ENCODE results near the gene PPARG. TPM values are rescaled to one million over a fixed set of nuclear protein-coding genes. Genes with fewer than 3 reads are reported as not detected.
A peak's percentile ranks its signal among the peaks of the same experiment; 100 is the strongest.
"Not testable (repeated sequence)": the region's sequence is repeated elsewhere in the genome, so short reads cannot be mapped to it uniquely, and the experiment has no call there.

PPARG gene
- total and polyA plus RNA-seq, 5 donors from 2014 or later, result 0.16 to 0.64 (median 0.24) TPM; not detected in 2

DNA sequence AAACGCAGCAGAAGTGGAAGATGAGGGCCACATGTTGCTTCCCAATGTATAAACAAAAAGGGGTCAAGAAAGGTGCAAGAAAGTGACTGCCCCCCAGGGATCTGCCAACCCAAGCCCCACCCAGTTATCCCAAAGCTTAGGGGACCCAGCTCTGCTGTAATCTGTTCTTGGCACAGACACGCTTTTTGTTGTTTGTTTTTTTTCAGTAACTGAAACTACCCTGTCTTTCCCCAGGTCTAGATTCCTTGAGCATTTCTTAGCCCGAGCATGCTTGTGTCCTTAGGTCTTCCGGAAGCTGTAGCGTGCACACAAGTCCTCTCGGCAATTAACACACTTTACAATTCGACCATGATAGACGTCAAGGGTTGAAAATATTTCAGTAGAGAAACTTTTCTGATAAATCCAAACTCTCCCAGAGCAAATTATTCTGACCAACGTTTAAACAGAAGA lies 8.5 kb upstream of the PPARG start:
- H3K9me3 Mint-ChIP-seq, result peaks cover 0 to 9% (median 1%) of the 10 kb centered on the region in 7 donors
- H3K27me3 ChIP-seq (ENCODE audit: control insufficient read depth, insufficient read depth, low read length), result peaks cover 11% of the 10 kb centered on the region
- no peaks in the 10 kb centered on the region for H3K4me1 ChIP-seq (ENCODE audit: control insufficient read depth, insufficient read depth, low read length, poor library complexity, severe bottlenecking)
- H3K27ac ChIP-seq (ENCODE audit: insufficient read depth, low read length, poor library complexity, severe bottlenecking), result no peak overlapping the region
- no peaks in the 10 kb centered on the region for H3K36me3 ChIP-seq (ENCODE audit: control insufficient read depth, insufficient read depth, low read length)
- no peak for DNase-seq
- H3K36me3 Mint-ChIP-seq, result no peaks in the 10 kb centered on the region
- H3K27ac Mint-ChIP-seq, result no peak overlapping the region
- peaks cover 0 to under 1% (median 0%) of the 10 kb centered on the region in 4 donors for H3K4me1 Mint-ChIP-seq
- no peak overlapping the region for H3K4me3 Mint-ChIP-seq
- peaks cover 67% of the 10 kb centered on the region for H3K27me3 Mint-ChIP-seq
- H3K9me3 ChIP-seq (ENCODE audit: control insufficient read depth in 2 of 2, low read length in 2 of 2), result peaks cover 0 to 3% of the 10 kb centered on the region in 2 experiments
- no peak overlapping the region for H3K4me3 ChIP-seq (ENCODE audit: low read depth, low read length)
- ATAC-seq (ENCODE audit: low read depth in 2 of 2), result no peak

GRCh38 chr3:12284591-12284990 lies 4.3 kb upstream of the PPARG start:
- no peaks in the 10 kb centered on the region for H3K36me3 Mint-ChIP-seq
- peaks cover 0 to 3% of the 10 kb centered on the region in 2 experiments for H3K9me3 ChIP-seq (ENCODE audit: control insufficient read depth in 2 of 2, low read length in 2 of 2)
- no peaks in the 10 kb centered on the region for H3K36me3 ChIP-seq (ENCODE audit: control insufficient read depth, insufficient read depth, low read length)
- no peaks in the 10 kb centered on the region for H3K4me1 ChIP-seq (ENCODE audit: control insufficient read depth, insufficient read depth, low read length, poor library complexity, severe bottlenecking)
- H3K27ac ChIP-seq (ENCODE audit: insufficient read depth, low read length, poor library complexity, severe bottlenecking), result no peak overlapping the region
- H3K4me3 Mint-ChIP-seq, result peak overlapping the region in 1 of 4 donors; percentile 43
- peaks cover 26% of the 10 kb centered on the region for H3K27me3 ChIP-seq (ENCODE audit: control insufficient read depth, insufficient read depth, low read length)
- H3K27me3 Mint-ChIP-seq, result peaks cover 68% of the 10 kb centered on the region
- H3K4me1 Mint-ChIP-seq, result peaks cover 0 to 10% (median 2%) of the 10 kb centered on the region in 4 donors
- no peak for DNase-seq
- H3K9me3 Mint-ChIP-seq, result peaks cover 0 to 9% (median 2%) of the 10 kb centered on the region in 7 donors
- H3K4me3 ChIP-seq (ENCODE audit: low read depth, low read length), result no peak overlapping the region
- H3K27ac Mint-ChIP-seq, result no peak overlapping the region
- no peak for ATAC-seq (ENCODE audit: low read depth in 2 of 2)

DNA sequence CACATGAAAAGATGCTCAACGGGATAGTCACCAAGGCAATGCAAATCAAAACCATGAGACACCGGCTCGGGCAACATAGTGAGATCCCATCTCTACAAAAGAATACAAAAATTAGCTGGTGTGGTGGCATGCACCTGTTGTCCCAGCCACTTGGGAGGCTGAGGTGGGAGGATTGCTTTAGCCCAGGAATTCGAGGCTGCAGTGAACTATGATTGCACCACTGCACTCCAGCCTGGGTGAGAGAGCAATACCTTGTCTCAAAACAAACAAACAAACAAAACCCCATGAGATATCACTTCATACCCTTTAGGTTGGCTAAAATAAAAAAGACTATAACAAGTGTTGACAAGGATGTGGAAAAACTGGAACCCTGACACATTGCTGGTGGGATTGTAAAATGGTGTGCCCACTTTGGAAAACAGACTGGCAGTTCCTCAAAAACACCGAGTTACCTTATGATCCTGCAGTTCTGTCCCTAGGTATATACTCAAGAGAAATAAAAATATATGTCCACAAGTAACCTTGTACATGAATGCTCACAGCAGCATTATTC lies 3.8 kb upstream of the PPARG start:
- Mint-ChIP-seq H3K27ac (no peak overlapping the region), H3K4me3 (peak overlapping the region in 1 of 4 donors; percentile 43), H3K9me3 (peaks cover 0 to 9% (median 2%) of the 10 kb centered on the region in 7 donors), H3K4me1 (peaks cover 0 to 10% (median 2%) of the 10 kb centered on the region in 4 donors), H3K36me3 (no peaks in the 10 kb centered on the region), H3K27me3 (peaks cover 67% of the 10 kb centered on the region)
- ATAC-seq (ENCODE audit: low read depth in 2 of 2) (no peak), DNase-seq (no peak)
- H3K27me3 ChIP-seq (ENCODE audit: control insufficient read depth, insufficient read depth, low read length), result peaks cover 26% of the 10 kb centered on the region
- no peaks in the 10 kb centered on the region for H3K36me3 ChIP-seq (ENCODE audit: control insufficient read depth, insufficient read depth, low read length)
- H3K4me3 ChIP-seq (ENCODE audit: low read depth, low read length), result no peak overlapping the region
- peaks cover 0 to 3% of the 10 kb centered on the region in 2 experiments for H3K9me3 ChIP-seq (ENCODE audit: control insufficient read depth in 2 of 2, low read length in 2 of 2)
- no peak overlapping the region for H3K27ac ChIP-seq (ENCODE audit: insufficient read depth, low read length, poor library complexity, severe bottlenecking)
- H3K4me1 ChIP-seq (ENCODE audit: control insufficient read depth, insufficient read depth, low read length, poor library complexity, severe bottlenecking), result no peaks in the 10 kb centered on the region

DNA sequence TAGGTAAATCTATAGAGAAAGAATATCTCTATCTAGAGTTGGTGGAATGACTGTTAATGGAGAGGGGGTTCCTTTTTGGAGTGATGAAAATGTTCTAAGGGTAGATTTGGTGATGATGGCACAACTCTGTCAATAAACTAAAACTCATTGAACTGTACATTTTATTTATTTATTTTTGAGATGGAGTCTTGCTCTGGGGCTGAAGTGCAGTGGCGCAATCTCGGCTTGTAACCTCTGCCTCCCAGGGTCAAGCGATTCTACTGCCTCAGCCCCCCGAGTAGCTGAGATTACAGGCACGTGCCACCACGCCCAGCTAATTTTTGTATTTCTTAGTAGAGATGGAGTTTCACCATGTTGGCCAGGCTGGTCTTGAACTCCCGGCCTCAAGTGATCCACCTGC lies 3.1 kb upstream of the PPARG start:
- Mint-ChIP-seq H3K27me3 (peaks cover 60% of the 10 kb centered on the region), H3K4me3 (peak overlapping the region in 1 of 4 donors; percentile 81)
- not testable (repeated sequence) for H3K4me1 Mint-ChIP-seq; H3K4me3 ChIP-seq (ENCODE audit: low read depth, low read length); H3K27ac Mint-ChIP-seq; H3K9me3 ChIP-seq (ENCODE audit: control insufficient read depth in 2 of 2, low read length in 2 of 2); H3K4me1 ChIP-seq (ENCODE audit: control insufficient read depth, insufficient read depth, low read length, poor library complexity, severe bottlenecking); DNase-seq; H3K36me3 Mint-ChIP-seq; ATAC-seq (ENCODE audit: low read depth in 2 of 2); H3K36me3 ChIP-seq (ENCODE audit: control insufficient read depth, insufficient read depth, low read length); H3K27ac ChIP-seq (ENCODE audit: insufficient read depth, low read length, poor library complexity, severe bottlenecking); H3K9me3 Mint-ChIP-seq
- H3K27me3 ChIP-seq (ENCODE audit: control insufficient read depth, insufficient read depth, low read length), result peaks cover 27% of the 10 kb centered on the region

GRCh38 chr3:12286504-12286903 lies 2.4 kb upstream of the PPARG start:
- H3K36me3 ChIP-seq (ENCODE audit: control insufficient read depth, insufficient read depth, low read length), result no peaks in the 10 kb centered on the region
- DNase-seq, result no peak
- no peak for ATAC-seq (ENCODE audit: low read depth in 2 of 2)
- H3K27ac ChIP-seq (ENCODE audit: insufficient read depth, low read length, poor library complexity, severe bottlenecking), result no peak overlapping the region
- H3K4me1 Mint-ChIP-seq, result peaks cover 0 to 10% (median 2%) of the 10 kb centered on the region in 4 donors
- peaks cover 0 to 9% (median 2%) of the 10 kb centered on the region in 7 donors for H3K9me3 Mint-ChIP-seq
- peaks cover 62% of the 10 kb centered on the region for H3K27me3 Mint-ChIP-seq
- no peak overlapping the region for H3K4me3 ChIP-seq (ENCODE audit: low read depth, low read length)
- peak overlapping the region in 2 of 4 donors; percentile 50 to 60 for H3K4me3 Mint-ChIP-seq
- H3K4me1 ChIP-seq (ENCODE audit: control insufficient read depth, insufficient read depth, low read length, poor library complexity, severe bottlenecking), result no peaks in the 10 kb centered on the region
- no peaks in the 10 kb centered on the region for H3K36me3 Mint-ChIP-seq
- peaks cover 32% of the 10 kb centered on the region for H3K27me3 ChIP-seq (ENCODE audit: control insufficient read depth, insufficient read depth, low read length)
- no peak overlapping the region for H3K27ac Mint-ChIP-seq
- H3K9me3 ChIP-seq (ENCODE audit: control insufficient read depth in 2 of 2, low read length in 2 of 2), result peaks cover 0 to 3% of the 10 kb centered on the region in 2 experiments

DNA sequence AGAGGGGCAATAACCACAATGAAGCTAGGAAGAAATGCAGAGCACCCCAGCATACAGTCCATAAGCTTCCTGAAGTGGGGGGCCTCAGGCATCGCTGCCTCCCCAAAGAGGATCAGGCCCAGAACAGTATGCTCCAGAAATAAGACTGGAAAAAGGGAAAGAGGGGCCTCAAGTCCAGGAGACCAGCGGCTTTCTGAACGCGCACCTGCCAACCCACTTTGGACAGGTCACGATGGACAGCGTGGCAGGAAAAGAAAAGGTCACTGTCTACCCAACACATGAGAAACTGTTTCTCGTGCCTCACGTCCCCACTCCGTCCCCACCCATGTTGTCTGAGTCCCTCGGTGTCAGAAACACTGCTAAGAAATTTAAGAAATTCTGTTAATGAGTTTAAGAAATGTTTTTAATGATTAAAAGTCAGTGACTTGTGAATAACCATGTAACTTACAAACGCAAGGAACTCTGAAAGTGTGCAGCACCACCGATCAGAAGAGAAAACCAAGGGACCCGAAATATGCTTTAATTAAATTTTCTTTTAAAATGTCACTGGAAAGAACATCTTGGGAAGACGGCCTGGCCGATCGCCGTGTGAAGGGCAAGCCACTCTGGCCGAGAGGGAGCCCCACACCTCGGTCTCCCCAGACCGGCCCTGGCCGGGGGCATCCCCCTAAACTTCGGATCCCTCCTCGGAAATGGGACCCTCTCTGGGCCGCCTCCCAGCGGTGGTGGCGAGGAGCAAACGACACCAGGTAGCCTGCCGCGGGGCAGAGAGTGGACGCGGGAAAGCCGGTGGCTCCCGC lies 1.7 kb upstream of the PPARG start:
- DNase-seq, result no peak
- no peaks in the 10 kb centered on the region for H3K36me3 ChIP-seq (ENCODE audit: control insufficient read depth, insufficient read depth, low read length)
- H3K27me3 ChIP-seq (ENCODE audit: control insufficient read depth, insufficient read depth, low read length), result peaks cover 32% of the 10 kb centered on the region
- Mint-ChIP-seq H3K27me3 (peaks cover 64% of the 10 kb centered on the region), H3K4me3 (peak overlapping the region in 2 of 4 donors; percentile 50 to 60), H3K4me1 (peaks cover 0 to 10% (median 2%) of the 10 kb centered on the region in 4 donors), H3K36me3 (no peaks in the 10 kb centered on the region), H3K9me3 (peaks cover 0 to 9% (median 2%) of the 10 kb centered on the region in 7 donors), H3K27ac (no peak overlapping the region)
- H3K27ac ChIP-seq (ENCODE audit: insufficient read depth, low read length, poor library complexity, severe bottlenecking), result no peak overlapping the region
- no peaks in the 10 kb centered on the region for H3K4me1 ChIP-seq (ENCODE audit: control insufficient read depth, insufficient read depth, low read length, poor library complexity, severe bottlenecking)
- no peak overlapping the region for H3K4me3 ChIP-seq (ENCODE audit: low read depth, low read length)
- H3K9me3 ChIP-seq (ENCODE audit: control insufficient read depth in 2 of 2, low read length in 2 of 2), result peaks cover 0 to 3% of the 10 kb centered on the region in 2 experiments
- ATAC-seq (ENCODE audit: low read depth in 2 of 2), result no peak

DNA sequence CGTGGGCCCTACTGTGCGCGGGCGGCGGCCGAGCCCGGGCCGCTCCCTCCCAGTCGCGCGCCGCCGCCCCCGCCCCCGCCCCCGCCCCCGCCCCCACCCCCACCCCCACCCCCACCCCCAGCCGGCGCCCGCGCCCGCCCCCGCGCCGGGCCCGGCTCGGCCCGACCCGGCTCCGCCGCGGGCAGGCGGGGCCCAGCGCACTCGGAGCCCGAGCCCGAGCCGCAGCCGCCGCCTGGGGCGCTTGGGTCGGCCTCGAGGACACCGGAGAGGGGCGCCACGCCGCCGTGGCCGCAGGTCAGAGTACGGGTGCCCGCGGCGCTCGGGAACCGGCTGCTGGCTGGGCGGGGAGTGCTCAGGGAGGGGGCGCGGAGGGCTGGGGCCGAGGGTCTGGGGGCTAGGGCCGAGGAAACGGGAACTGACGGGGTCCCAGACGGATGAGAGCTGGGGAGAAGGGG lies 1.1 kb upstream of the PPARG start:
- Mint-ChIP-seq H3K36me3 (no peaks in the 10 kb centered on the region), H3K9me3 (peaks cover 0 to 9% (median 1%) of the 10 kb centered on the region in 7 donors), H3K4me1 (peaks cover 0 to 10% (median 2%) of the 10 kb centered on the region in 4 donors), H3K27ac (no peak overlapping the region), H3K27me3 (peaks cover 70% of the 10 kb centered on the region), H3K4me3 (no peak overlapping the region)
- Histone ChIP-seq H3K27me3 (ENCODE audit: control insufficient read depth, insufficient read depth, low read length) (peaks cover 32% of the 10 kb centered on the region), H3K4me3 (ENCODE audit: low read depth, low read length) (no peak overlapping the region), H3K27ac (ENCODE audit: insufficient read depth, low read length, poor library complexity, severe bottlenecking) (no peak overlapping the region), H3K9me3 (ENCODE audit: control insufficient read depth in 2 of 2, low read length in 2 of 2) (peaks cover 0 to 3% of the 10 kb centered on the region in 2 experiments), H3K4me1 (ENCODE audit: control insufficient read depth, insufficient read depth, low read length, poor library complexity, severe bottlenecking) (no peaks in the 10 kb centered on the region), H3K36me3 (ENCODE audit: control insufficient read depth, insufficient read depth, low read length) (no peaks in the 10 kb centered on the region)
- peak in 1 of 2 donors; percentile 11 for ATAC-seq (ENCODE audit: low read depth in 2 of 2)
- DNase-seq, result no peak
